Fibroblast of skin of left biceps (primary cell): Measurements from ENCODE around the gene PRKACA.
"Not testable (repeated sequence)": the region's sequence is repeated elsewhere in the genome, so short reads cannot be mapped to it uniquely, and the experiment has no call there.

ENCODE experiments used
- DNase-seq, 2 experiments: peaks; one replicate each; pipeline ENCODE4 v3.0.0-alpha.2; 2013; ENCODE audit warnings: low read depth in 2 of 2

Gene PRKACA

DNA sequence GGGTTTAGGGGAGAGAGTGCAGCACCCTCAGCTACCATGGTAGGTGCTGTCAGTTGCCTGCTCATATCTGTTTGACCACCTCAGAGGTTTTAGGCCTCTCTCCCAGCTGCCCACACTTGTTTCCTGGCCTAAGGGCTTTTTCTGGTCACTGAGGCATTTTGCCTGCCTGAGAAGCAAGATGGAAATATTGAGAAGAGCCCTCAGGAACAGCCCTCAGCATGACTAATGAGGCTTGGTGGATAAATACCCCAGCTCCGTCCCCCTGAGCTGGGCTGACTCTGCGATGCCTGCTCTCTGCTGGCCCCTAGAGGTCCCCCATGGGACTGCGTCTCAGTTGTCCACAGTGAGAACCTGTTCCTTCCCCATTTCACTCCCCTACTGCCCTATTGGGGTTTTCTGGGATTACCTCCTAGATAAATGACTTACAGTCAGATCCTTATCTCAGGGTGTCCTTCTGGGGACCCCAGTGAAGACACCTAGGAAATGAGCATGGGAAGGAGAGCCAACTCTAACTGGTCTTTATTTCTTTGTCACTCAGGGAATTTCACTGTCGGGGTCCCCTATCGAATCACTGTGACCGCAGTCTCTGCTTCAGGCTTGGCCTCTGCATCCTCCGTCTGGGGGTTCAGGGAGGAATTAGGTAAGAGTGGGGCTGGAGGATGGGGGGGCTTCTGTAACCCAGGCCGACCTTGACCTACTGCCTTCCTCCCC lies 69.0 kb downstream of the PRKACA start:
- no peak for DNase-seq

DNA sequence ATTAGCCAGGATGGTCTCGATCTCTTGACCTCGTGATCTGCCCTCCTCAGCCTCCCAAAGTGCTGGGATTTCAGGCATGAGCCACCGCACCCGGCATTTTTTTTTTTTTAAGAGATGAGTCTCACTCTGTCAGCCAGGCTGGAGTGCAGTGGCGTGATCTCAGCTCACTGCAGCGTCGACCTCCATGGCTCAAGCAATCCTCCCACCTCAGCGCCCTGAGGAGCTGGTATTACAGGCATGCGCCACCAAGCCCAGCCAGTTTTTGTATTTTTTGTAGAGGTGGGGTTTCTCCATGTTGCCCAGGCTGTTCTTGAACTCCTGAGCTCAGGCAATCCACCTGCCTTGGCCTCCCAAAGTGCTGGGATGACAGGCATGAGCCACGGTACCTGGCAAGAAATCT lies 69.7 kb downstream of the PRKACA start:
- DNase-seq: not testable (repeated sequence)

DNA sequence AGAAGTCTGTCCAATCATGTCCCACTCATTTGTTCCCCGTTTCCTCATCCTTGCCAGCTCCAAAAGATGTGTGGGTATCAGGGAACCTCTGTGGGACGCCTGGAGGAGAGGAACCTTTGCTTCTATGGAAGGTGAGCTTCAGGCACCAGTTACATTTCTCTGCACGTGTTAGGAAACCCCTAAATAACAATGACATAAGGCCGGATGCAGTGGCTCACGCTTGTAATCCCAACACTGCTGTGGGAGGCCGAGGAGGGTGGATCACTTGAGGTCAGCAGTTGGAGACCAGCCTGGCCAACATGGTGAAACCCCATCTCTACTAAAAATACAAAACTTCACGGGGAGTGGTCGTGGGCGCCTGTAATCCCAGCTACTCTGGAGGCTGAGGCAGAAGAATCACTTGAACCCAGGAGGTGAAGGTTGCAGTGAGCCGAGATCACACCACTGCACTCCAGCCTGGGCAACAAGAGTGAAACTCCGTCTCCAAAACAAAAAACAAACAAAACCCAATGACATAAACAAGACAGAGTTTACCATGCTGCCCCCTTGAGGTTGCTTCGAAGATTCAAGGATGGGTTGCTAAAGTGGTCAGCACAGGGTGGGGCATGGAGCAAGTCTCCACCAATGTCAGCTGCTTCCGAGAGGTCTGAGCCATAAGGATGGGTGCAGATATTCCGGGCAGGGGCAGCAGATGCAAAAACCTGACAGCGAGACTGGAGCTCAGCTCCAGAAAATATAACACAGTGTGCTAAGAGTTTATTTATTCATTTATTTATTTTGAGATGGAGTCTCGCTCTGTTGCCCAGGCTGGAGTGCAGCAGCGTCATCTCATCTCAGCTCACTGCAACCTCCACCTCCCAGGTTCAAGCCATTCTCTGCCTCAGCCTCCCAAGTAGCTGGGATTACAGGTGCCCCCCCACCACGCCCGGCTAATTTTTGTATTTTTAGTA lies 74.6 kb downstream of the PRKACA start:
- peak in 1 of 2 experiments; percentile 4 for DNase-seq
